GM19372 (cell line): Measurements from ENCODE around the gene FRMD1.

Experiments
- ATAC-seq: cut with Tn5 transposase; IDR thresholded peaks from one replicate; pipeline ENCODE4 v1.9.1; 2021; ENCODE audit warnings: mild to moderate bottlenecking, low read depth, moderate library complexity; ENCODE audit not compliant: unreplicated experiment

Gene FRMD1

GRCh38 chr6:168045706-168046620, 33.0 kb downstream of the FRMD1 start:
- no peak for ATAC-seq

- no peak for ATAC-seq
These were observed 33.8 kb downstream of the FRMD1 start for GRCh38 chr6:168045141-168045691.

- ATAC-seq = no peak
These were observed 34.4 kb downstream of the FRMD1 start for GRCh38 chr6:168044521-168045130.

- no peak for ATAC-seq
These were observed 35.1 kb downstream of the FRMD1 start for GRCh38 chr6:168043848-168044415.

GRCh38 chr6:168043193-168043847, 35.7 kb downstream of the FRMD1 start:
- no peak for ATAC-seq

GRCh38 chr6:168042426-168043192, 36.4 kb downstream of the FRMD1 start:
- ATAC-seq = no peak

- ATAC-seq = no peak
These were observed 37.1 kb downstream of the FRMD1 start for GRCh38 chr6:168041928-168042327.

GRCh38 chr6:168040856-168041496, 38.0 kb downstream of the FRMD1 start:
- ATAC-seq = no peak

GRCh38 chr6:168039849-168040248, 39.2 kb downstream of the FRMD1 start:
- no peak for ATAC-seq

- no peak for ATAC-seq
These were observed 39.7 kb downstream of the FRMD1 start for GRCh38 chr6:168039301-168039700.

- ATAC-seq = no peak
These were observed 40.4 kb downstream of the FRMD1 start for GRCh38 chr6:168038576-168039140.

GRCh38 chr6:168037856-168038255, 41.2 kb downstream of the FRMD1 start:
- no peak for ATAC-seq

GRCh38 chr6:168037242-168037641, 41.8 kb downstream of the FRMD1 start:
- ATAC-seq = no peak

GRCh38 chr6:168035661-168036545, 43.1 kb downstream of the FRMD1 start:
- no peak for ATAC-seq

GRCh38 chr6:168035098-168035660, 43.8 kb downstream of the FRMD1 start:
- ATAC-seq = no peak

GRCh38 chr6:168034537-168034936, 44.5 kb downstream of the FRMD1 start:
- no peak for ATAC-seq

GRCh38 chr6:168033791-168034190, 45.2 kb downstream of the FRMD1 start:
- no peak for ATAC-seq
